GM21825 (cell line): ENCODE measurements around the gene UBXN1.
"Not testable (repeated sequence)": the region's sequence is repeated elsewhere in the genome, so short reads cannot be mapped to it uniquely, and the experiment has no call there.

ENCODE experiments used
- ATAC-seq: cut with Tn5 transposase; IDR thresholded peaks from one replicate; pipeline ENCODE4 v1.9.1; 2021; ENCODE audit warnings: mild to moderate bottlenecking, moderate library complexity; ENCODE audit not compliant: unreplicated experiment

UBXN1 gene

DNA sequence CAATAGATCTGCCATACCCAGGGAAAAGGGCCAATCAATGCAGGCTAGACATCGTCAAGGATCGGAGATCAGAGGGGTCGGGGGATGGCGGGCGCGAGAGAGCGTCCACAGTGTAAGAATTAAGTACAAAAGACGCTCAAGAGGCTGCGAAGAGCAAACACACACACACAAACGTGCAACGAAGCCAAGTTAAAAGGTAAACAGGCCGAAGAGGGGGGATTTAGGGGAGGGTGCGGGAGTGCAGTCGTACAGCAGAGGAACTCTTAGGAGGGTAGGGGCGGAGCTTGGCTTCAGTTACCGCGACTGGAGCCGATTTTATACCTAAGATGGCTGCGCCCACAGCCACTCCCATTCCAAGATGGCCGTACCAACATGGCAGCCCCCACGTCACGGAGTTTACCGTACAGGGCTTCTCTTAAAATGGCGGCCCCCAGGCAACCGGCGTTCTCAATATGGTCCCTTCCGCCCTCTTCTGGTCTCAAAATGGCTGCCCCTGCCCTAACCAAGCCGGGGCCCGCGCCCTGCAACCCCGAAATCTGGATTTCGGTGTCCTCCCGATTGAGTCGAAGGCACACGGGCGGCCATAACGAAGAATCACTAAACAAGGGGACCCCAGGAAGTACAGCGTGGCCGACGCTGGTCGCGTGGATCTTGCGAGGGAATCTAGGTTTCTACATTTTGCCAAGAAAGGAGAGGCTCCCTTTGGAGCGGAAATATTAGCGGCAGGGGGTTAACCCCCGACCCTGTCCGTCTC lies 30.6 kb upstream of the UBXN1 start:
- ATAC-seq, result peak; percentile 63

DNA sequence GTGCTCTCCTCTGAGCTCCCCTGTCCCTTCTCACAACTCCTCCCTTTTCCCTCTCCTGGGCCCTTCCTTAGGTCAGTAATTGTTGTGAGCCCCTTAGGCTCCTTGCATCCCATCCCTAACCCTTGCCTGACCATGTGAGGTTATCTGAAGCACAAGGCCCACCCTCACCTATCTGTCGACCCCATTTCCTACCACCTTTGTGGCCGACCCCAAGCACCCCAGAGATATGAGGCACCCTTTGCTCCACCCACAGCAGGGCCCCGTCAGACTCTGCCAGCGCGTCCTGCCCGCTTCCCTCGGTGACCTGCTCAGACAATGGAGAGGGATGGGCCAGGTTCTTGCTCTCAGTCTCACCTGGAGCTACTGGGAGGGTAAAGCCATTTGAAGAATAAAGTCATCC lies 29.9 kb upstream of the UBXN1 start:
- no peak for ATAC-seq

DNA sequence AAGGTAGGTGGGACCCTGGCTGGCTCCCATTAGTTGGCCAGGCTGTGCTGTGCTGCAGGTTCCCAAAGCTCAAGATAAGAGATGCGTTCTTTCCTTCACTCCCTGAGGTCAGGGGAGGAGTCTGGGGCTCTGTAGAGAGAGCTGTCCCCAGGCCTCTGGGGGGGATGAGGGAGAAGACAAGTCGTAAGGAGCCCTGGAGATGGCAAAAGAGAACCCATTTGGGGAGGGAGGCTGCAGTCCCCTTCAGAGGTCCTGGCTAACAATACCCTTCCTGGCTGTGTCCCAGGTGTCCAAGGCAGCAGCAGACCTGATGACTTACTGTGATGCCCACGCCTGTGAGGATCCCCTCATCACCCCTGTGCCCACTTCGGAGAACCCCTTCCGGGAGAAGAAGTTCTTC lies 29.5 kb upstream of the UBXN1 start:
- ATAC-seq, result no peak

DNA sequence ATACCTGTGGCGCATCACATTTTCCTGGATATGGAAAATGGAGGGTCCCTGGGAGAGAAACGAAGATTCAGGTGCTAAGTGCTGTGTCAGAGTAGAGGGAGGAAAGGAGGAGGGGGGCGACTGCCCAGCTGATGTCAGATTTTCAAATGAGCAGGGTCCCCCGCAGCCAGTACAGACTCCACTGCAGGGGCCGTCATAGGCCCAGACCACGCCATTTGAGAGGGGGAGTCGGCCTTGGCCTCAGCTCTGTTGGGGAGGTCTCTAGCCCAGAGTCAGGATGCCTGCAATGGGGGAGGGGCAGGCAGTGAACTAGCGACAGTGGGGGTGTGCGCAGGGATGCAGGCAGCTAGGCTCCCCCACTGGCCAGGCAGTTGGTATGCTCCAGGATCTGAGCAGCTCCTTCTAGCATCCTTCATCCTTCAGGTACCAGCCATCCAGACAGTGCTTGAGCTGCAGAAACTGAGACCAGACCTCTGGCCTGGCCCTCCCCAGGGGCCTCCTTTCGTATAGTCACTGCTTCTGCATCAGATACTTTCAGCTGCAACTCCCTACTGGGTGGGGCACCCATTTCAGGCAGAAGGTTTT lies 28.5 kb upstream of the UBXN1 start, which contains the start of the genes BSCL2 and GNG3:
Gene BSCL2 (minus strand): TSS at position 148 of the 585 bp plus-strand sequence. CDS start 229 bp downstream, outside the sequence.
Gene GNG3 (plus strand): TSS at position 400 of the 585 bp plus-strand sequence. CDS start 620 bp downstream, outside the sequence.
- no peak for ATAC-seq

GRCh38 chr11:62706850-62707247 lies 28.0 kb upstream of the UBXN1 start:
- ATAC-seq, result no peak

DNA sequence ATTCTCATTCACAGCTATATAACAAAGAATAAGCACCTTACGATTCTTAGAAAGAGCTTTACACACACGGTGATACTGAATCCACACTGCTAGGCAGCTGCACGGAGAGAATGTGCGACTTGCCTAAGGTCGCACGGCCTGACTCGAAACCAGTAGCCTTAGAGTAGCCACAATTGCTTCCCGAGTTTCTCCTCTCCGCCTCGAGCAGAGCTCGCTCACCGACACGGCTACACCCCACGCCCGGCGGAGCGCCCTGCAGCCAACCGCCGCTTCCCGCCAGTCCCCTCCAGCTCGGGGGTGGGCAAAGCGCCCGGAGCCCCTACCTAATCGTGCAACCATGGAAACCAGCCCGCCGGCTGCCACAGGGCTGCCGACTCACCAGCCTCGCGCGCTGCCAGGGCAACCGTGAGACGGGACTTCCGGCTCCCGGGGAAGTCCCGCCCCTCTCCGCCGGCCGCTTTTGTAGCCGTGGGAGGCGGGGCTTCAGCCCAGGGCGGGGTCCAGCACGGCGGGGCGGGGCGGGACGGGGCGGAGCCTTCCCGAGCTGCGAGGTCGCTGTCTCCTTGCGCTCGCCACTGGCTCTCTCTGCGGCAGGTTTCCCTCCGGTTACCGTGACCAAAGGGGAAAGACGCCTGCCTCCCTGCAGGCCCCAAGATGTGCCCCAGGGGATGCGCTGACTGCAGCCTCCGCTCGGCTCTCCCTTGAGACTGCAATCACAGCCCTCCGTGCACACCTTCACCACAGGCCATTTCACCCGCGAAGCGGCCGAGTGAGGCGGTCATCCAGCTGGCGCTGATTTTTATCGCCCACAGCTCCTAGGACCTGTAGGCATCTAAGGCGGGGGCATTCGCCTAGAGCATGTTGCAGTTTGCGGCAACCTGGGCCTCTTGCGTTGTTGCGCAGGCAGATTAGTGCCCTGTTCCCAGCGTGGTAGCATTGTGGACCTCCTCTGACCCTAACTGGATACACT lies 27.3 kb upstream of the UBXN1 start:
- ATAC-seq, result peak; percentile 65

DNA sequence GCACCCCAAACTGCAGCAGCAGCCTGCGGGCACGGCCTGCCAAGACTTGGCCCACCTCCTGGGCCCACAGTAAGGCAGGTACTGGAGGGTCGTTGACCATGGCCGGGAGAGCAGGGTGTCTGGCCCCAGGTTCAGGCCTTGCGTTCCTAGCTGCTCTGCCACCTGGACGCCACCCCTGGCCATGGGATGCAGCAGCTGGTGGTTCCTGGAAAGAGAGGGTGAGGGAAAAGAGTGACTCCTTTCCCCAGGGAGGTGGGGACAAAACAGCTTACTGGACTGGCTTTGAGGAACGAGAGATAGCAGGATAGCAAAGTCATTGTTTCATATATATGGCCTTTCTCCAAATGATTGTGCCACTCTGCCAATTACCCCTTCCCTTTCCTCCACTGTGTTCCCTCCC lies 26.5 kb upstream of the UBXN1 start:
- ATAC-seq, result no peak

GRCh38 chr11:62703921-62704320 lies 25.0 kb upstream of the UBXN1 start:
- not testable (repeated sequence) for ATAC-seq

DNA sequence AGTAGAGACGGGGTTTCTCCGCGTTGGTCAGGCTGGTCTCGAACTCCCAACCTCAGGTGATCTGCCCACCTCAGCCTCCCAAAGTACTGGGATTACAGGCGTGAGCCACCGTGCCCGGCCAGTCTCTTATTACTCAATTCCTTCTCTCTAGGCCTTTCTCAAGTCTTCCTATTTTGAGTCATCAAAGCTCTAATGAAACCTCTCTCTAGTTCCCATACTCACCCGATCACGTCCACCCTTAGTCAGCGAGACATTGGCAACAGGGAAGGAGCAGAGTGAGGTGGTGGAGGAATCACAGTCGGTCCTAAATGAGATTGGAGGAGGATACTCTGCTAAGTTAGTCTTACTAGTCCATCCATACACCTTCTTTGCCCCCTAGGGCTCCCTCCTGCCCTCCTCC lies 23.4 kb upstream of the UBXN1 start:
- ATAC-seq, result no peak

GRCh38 chr11:62694455-62695167 lies 15.7 kb upstream of the UBXN1 start:
- no peak for ATAC-seq

- ATAC-seq, result not testable (repeated sequence)
These were observed 14.8 kb upstream of the UBXN1 start for GRCh38 chr11:62693624-62694023.

DNA sequence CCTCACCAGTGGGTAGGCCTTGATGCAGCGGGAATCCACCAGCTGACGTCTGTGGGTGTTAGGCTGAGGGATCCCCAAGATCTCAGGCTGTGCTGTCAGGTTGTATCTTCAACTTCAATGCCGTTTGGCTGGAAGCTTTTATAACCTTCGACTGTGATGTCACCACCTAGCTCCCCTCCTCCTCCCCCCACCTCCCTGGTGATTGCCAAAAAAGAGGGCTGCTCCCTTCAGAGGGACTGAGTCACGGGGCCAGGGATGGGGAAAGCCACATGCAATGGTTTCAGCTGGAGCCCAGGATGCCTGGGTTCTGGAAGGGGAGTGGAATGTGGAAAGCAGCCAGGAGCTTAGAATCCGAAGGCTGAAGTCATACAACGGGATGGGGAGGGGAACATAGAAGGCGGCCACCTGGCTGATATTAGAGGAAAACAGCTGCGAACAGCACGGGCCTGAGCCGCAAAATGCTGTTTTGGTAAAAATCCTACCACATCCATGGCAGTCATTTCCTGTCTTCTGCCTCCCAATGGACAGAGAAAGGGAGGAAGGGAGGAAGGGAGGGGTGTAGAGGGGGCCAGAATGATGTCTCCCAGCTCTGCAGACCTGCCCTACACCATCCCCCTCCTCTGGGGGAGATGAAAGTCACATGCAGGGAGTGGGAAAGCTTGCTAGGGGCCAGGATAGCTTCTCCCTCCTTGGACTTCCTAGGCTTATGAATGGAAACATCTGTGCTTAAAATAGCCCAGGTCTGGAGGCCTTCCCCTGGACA lies 10.7 kb upstream of the UBXN1 start, which contains the start of gene LRRN4CL:
Gene LRRN4CL (minus strand): TSS at position 110 of the 763 bp plus-strand sequence. CDS start 1,022 bp downstream, outside the sequence.
- no peak for ATAC-seq

DNA sequence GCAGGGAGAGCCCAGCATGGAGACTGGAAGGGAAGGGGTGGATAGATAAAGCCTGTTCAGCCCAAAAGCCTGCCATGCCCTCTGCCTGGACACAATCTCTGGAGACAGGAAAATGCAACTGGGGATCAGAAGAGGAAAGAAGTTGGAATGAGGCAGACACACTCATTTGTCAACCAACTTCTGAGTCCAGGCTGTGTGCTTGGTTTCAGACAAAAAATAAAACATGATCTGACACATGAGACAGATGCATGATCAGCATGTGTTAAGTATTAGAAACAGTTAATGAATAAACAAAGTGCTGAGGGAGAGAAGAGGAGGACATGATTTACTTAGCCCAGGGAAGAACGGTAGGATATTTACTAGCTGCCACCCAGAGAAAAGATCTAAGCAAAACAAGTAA lies 9.6 kb upstream of the UBXN1 start:
- no peak for ATAC-seq

- ATAC-seq, result no peak
These were observed 8.9 kb upstream of the UBXN1 start for GRCh38 chr11:62687508-62688396.

GRCh38 chr11:62682518-62682917 lies 3.6 kb upstream of the UBXN1 start:
- ATAC-seq, result no peak

- ATAC-seq, result peak; percentile 67
These were observed 2.0 kb upstream of the UBXN1 start for GRCh38 chr11:62680825-62681240.

DNA sequence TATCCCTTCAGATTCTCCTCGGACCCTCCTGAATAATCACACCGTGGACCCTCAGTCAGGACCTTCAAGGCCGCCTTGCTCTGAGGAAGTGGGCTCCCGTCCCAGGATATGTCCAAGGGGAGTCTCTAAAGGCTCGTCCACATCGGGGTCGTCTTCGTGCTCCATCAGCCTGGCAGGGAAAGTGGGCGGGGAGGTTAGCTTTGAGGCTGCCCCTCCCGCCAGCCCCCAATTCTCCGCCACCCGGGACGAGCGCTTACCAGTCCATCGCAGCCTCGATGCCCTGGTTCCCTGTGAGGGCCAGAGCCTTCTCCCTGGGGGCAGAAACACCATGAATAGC lies 472 bp downstream of the UBXN1 start:
- ATAC-seq, result peak; percentile 5

DNA sequence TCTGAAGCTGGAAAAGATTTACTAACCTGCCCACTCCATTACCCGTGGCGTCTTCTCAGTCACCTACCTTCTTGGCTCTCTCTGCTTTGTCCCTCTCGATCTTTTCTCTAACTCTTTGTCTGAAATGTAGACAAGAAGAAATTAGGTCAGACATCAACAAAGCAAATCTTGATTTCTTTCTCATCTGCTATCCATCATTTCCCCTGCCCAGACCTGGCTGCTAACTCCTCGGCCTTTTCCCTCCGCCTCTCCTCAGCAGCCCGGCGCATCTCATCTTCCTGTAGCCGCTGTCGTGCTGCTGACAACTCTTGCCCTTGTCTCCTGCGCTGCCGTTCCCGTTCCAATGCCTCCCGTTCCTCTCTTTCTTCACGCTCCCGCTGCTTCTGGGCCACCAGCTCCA lies 1.2 kb downstream of the UBXN1 start:
- no peak for ATAC-seq

DNA sequence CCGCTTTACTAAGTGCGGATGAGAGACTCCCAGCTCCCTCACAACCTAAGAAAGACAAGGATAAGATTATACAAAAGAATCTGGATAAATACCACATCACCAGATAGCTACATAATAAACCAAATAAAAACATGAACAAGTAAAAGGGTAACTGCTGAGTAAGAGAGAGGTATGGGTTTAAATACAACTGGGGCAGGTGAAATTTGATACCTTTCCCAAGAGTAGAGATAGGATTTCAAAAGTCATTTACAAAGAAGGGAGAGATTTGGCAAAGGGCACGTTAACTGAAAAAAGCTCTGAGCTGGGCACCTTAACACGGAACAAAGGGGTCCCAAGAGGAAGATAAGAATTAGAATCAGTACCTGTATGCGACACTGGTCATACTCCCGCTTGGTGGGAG lies 1.7 kb downstream of the UBXN1 start:
- no peak for ATAC-seq
